ENCODE data around the gene IL23R.

The IL23R gene

DNA sequence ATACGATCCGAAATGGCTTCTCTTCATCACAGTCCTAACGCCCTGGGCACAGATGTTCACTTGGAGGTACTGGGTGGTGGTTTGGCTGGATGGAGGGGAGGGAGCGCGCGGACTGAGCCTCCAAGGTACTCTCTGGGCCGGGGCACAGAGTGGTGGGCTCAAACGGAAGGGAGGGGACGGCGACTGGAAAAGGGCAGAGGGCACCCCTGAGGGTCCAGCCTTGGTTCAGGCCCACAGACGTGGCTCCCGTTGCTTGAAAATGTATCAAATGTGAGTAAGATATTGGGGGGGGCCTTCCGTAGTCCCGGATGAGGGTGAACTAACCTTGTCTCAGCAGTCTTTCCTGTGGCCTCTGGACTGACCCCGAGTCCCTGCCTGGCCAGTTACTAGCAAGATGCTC is 141.9 kb downstream of the IL23R start:
- DNase-seq: peak; percentile 47

All from activated CD4-positive, CD25-positive, alpha-beta regulatory T cell treated with anti-CD3 and anti-CD28 coated beads, Interleukin-2, amount 50 U/mL, for 72 hours (primary cell).